ENCODE results near the gene NXPE1.
"Not testable (repeated sequence)": the region's sequence is repeated elsewhere in the genome, so short reads cannot be mapped to it uniquely, and the experiment has no call there.

The NXPE1 gene

GRCh38 chr11:114559425-114560310, at the start of gene NXPE1:
NXPE1 (minus strand) TSS chr11:114559881; CDS start chr11:114551201, 8,680 bp downstream.
- Histone ChIP-seq H3K4me1 (ENCODE audit: control insufficient read depth in 1 of 2, insufficient read depth in 2 of 2, low read length in 2 of 2) (no peaks in the 10 kb centered on the region), H3K4me3 (ENCODE audit: low read depth in 1 of 2, low read length in 2 of 2) (no peak within 1 kb of the TSS), H3K36me3 (ENCODE audit: control insufficient read depth in 1 of 2, insufficient read depth in 2 of 2, low read length in 2 of 2) (no peaks in the 10 kb centered on the region)

GRCh38 chr11:114609429-114609828, 49.7 kb upstream of the NXPE1 start:
- peaks cover 0 to 10% of the 10 kb centered on the region in 2 donors for H3K9me3 ChIP-seq (ENCODE audit: control insufficient read depth in 1 of 2, low read length in 2 of 2)
- no peaks in the 10 kb centered on the region for H3K36me3 ChIP-seq (ENCODE audit: control insufficient read depth in 1 of 2, insufficient read depth in 2 of 2, low read length in 2 of 2)
- no peak overlapping the region for H3K4me3 ChIP-seq (ENCODE audit: low read depth in 1 of 2, low read length in 2 of 2)
- H3K4me1 ChIP-seq (ENCODE audit: control insufficient read depth in 1 of 2, insufficient read depth in 2 of 2, low read length in 2 of 2): no peaks in the 10 kb centered on the region
- H3K27ac ChIP-seq (ENCODE audit: low read length): no peak overlapping the region
- no peaks in the 10 kb centered on the region for H3K27me3 ChIP-seq (ENCODE audit: low read depth, low read length)

More at GRCh38 chr11:114559425-114560310, at the start of gene NXPE1:
- no peaks in the 10 kb centered on the region for H3K9me3 ChIP-seq (ENCODE audit: control insufficient read depth in 1 of 2, low read length in 2 of 2)
- H3K27me3 ChIP-seq (ENCODE audit: low read depth, low read length): no peaks in the 10 kb centered on the region
- no peak within 1 kb of the TSS for H3K27ac ChIP-seq (ENCODE audit: low read length)

GRCh38 chr11:114608605-114609004, 48.9 kb upstream of the NXPE1 start:
- not testable (repeated sequence) for H3K4me3 ChIP-seq (ENCODE audit: low read depth in 1 of 2, low read length in 2 of 2); H3K9me3 ChIP-seq (ENCODE audit: control insufficient read depth in 1 of 2, low read length in 2 of 2); H3K27me3 ChIP-seq (ENCODE audit: low read depth, low read length); H3K27ac ChIP-seq (ENCODE audit: low read length); H3K4me1 ChIP-seq (ENCODE audit: control insufficient read depth in 1 of 2, insufficient read depth in 2 of 2, low read length in 2 of 2); H3K36me3 ChIP-seq (ENCODE audit: control insufficient read depth in 1 of 2, insufficient read depth in 2 of 2, low read length in 2 of 2)

GRCh38 chr11:114607753-114608459, 48.2 kb upstream of the NXPE1 start:
- no peaks in the 10 kb centered on the region for H3K36me3 ChIP-seq (ENCODE audit: control insufficient read depth in 1 of 2, insufficient read depth in 2 of 2, low read length in 2 of 2)
- no peaks in the 10 kb centered on the region for H3K4me1 ChIP-seq (ENCODE audit: control insufficient read depth in 1 of 2, insufficient read depth in 2 of 2, low read length in 2 of 2)
- peaks cover 0 to 10% of the 10 kb centered on the region in 2 donors for H3K9me3 ChIP-seq (ENCODE audit: control insufficient read depth in 1 of 2, low read length in 2 of 2)
- no peak overlapping the region for H3K27ac ChIP-seq (ENCODE audit: low read length)
- H3K27me3 ChIP-seq (ENCODE audit: low read depth, low read length): no peaks in the 10 kb centered on the region
- H3K4me3 ChIP-seq (ENCODE audit: low read depth in 1 of 2, low read length in 2 of 2): no peak overlapping the region

- not testable (repeated sequence) for H3K36me3 ChIP-seq (ENCODE audit: control insufficient read depth in 1 of 2, insufficient read depth in 2 of 2, low read length in 2 of 2); H3K4me1 ChIP-seq (ENCODE audit: control insufficient read depth in 1 of 2, insufficient read depth in 2 of 2, low read length in 2 of 2); H3K27ac ChIP-seq (ENCODE audit: low read length); H3K27me3 ChIP-seq (ENCODE audit: low read depth, low read length); H3K9me3 ChIP-seq (ENCODE audit: control insufficient read depth in 1 of 2, low read length in 2 of 2); H3K4me3 ChIP-seq (ENCODE audit: low read depth in 1 of 2, low read length in 2 of 2)
Observed at GRCh38 chr11:114606802-114607075, 47.1 kb upstream of the NXPE1 start.

GRCh38 chr11:114606003-114606801, 46.5 kb upstream of the NXPE1 start:
- H3K27ac ChIP-seq (ENCODE audit: low read length): no peak overlapping the region
- no peaks in the 10 kb centered on the region for H3K36me3 ChIP-seq (ENCODE audit: control insufficient read depth in 1 of 2, insufficient read depth in 2 of 2, low read length in 2 of 2)
- H3K9me3 ChIP-seq (ENCODE audit: control insufficient read depth in 1 of 2, low read length in 2 of 2): peaks cover 0 to 10% of the 10 kb centered on the region in 2 donors
- no peak overlapping the region for H3K4me3 ChIP-seq (ENCODE audit: low read depth in 1 of 2, low read length in 2 of 2)
- H3K27me3 ChIP-seq (ENCODE audit: low read depth, low read length): no peaks in the 10 kb centered on the region
- no peaks in the 10 kb centered on the region for H3K4me1 ChIP-seq (ENCODE audit: control insufficient read depth in 1 of 2, insufficient read depth in 2 of 2, low read length in 2 of 2)

GRCh38 chr11:114605370-114605769, 45.7 kb upstream of the NXPE1 start:
- H3K27me3 ChIP-seq (ENCODE audit: low read depth, low read length): no peaks in the 10 kb centered on the region
- no peaks in the 10 kb centered on the region for H3K36me3 ChIP-seq (ENCODE audit: control insufficient read depth in 1 of 2, insufficient read depth in 2 of 2, low read length in 2 of 2)
- H3K4me1 ChIP-seq (ENCODE audit: control insufficient read depth in 1 of 2, insufficient read depth in 2 of 2, low read length in 2 of 2): no peaks in the 10 kb centered on the region
- H3K4me3 ChIP-seq (ENCODE audit: low read depth in 1 of 2, low read length in 2 of 2): no peak overlapping the region
- peaks cover 0 to 10% of the 10 kb centered on the region in 2 donors for H3K9me3 ChIP-seq (ENCODE audit: control insufficient read depth in 1 of 2, low read length in 2 of 2)
- H3K27ac ChIP-seq (ENCODE audit: low read length): no peak overlapping the region

GRCh38 chr11:114604886-114605285, 45.2 kb upstream of the NXPE1 start:
- H3K4me3 ChIP-seq (ENCODE audit: low read depth in 1 of 2, low read length in 2 of 2): no peak overlapping the region
- no peaks in the 10 kb centered on the region for H3K4me1 ChIP-seq (ENCODE audit: control insufficient read depth in 1 of 2, insufficient read depth in 2 of 2, low read length in 2 of 2)
- no peaks in the 10 kb centered on the region for H3K27me3 ChIP-seq (ENCODE audit: low read depth, low read length)
- peaks cover 0 to 10% of the 10 kb centered on the region in 2 donors for H3K9me3 ChIP-seq (ENCODE audit: control insufficient read depth in 1 of 2, low read length in 2 of 2)
- H3K36me3 ChIP-seq (ENCODE audit: control insufficient read depth in 1 of 2, insufficient read depth in 2 of 2, low read length in 2 of 2): no peaks in the 10 kb centered on the region
- H3K27ac ChIP-seq (ENCODE audit: low read length): no peak overlapping the region

GRCh38 chr11:114604179-114604813, 44.6 kb upstream of the NXPE1 start:
- H3K9me3 ChIP-seq (ENCODE audit: control insufficient read depth in 1 of 2, low read length in 2 of 2): peaks cover 0 to 10% of the 10 kb centered on the region in 2 donors

GRCh38 chr11:114603151-114603550, 43.5 kb upstream of the NXPE1 start:
- H3K27ac ChIP-seq (ENCODE audit: low read length); H3K9me3 ChIP-seq (ENCODE audit: control insufficient read depth in 1 of 2, low read length in 2 of 2); H3K36me3 ChIP-seq (ENCODE audit: control insufficient read depth in 1 of 2, insufficient read depth in 2 of 2, low read length in 2 of 2); H3K4me3 ChIP-seq (ENCODE audit: low read depth in 1 of 2, low read length in 2 of 2); H3K27me3 ChIP-seq (ENCODE audit: low read depth, low read length); H3K4me1 ChIP-seq (ENCODE audit: control insufficient read depth in 1 of 2, insufficient read depth in 2 of 2, low read length in 2 of 2): not testable (repeated sequence)

More at GRCh38 chr11:114604179-114604813, 44.6 kb upstream of the NXPE1 start:
- Histone ChIP-seq H3K27ac (ENCODE audit: low read length) (no peak overlapping the region), H3K36me3 (ENCODE audit: control insufficient read depth in 1 of 2, insufficient read depth in 2 of 2, low read length in 2 of 2) (no peaks in the 10 kb centered on the region), H3K4me1 (ENCODE audit: control insufficient read depth in 1 of 2, insufficient read depth in 2 of 2, low read length in 2 of 2) (no peaks in the 10 kb centered on the region), H3K4me3 (ENCODE audit: low read depth in 1 of 2, low read length in 2 of 2) (no peak overlapping the region), H3K27me3 (ENCODE audit: low read depth, low read length) (no peaks in the 10 kb centered on the region)

GRCh38 chr11:114598461-114598860, 38.8 kb upstream of the NXPE1 start:
- Histone ChIP-seq H3K9me3 (ENCODE audit: control insufficient read depth in 1 of 2, low read length in 2 of 2) (no peaks in the 10 kb centered on the region), H3K27ac (ENCODE audit: low read length) (no peak overlapping the region), H3K36me3 (ENCODE audit: control insufficient read depth in 1 of 2, insufficient read depth in 2 of 2, low read length in 2 of 2) (no peaks in the 10 kb centered on the region), H3K4me3 (ENCODE audit: low read depth in 1 of 2, low read length in 2 of 2) (no peak overlapping the region), H3K27me3 (ENCODE audit: low read depth, low read length) (no peaks in the 10 kb centered on the region), H3K4me1 (ENCODE audit: control insufficient read depth in 1 of 2, insufficient read depth in 2 of 2, low read length in 2 of 2) (no peaks in the 10 kb centered on the region)
